Stimulated activated naive CD8-positive, alpha-beta T cell treated with anti-CD3 and anti-CD28 coated beads, Interleukin-15, amount 100 ng/mL, for 72 hours (primary cell): ENCODE data around the gene C19orf12.
A peak's percentile ranks its signal among the peaks of the same experiment; 100 is the strongest.

Experiments
- ATAC-seq: fragments of 150-1000 bp; cut with Tn5 transposase; 2 replicates; pipeline ENCODE4 v1.10.0; 2021; ENCODE audit warnings: mild to moderate bottlenecking, moderate library complexity
- DNase-seq, 2 donors: peaks; one replicate each; pipeline ENCODE4 v3.0.0; 2021 to 2022
- H3K27ac Mint-ChIP-seq, 2 donors: one replicate each; pipeline ENCODE4 v1.8.0; 2022; ENCODE audit warnings: mild to moderate bottlenecking in 2 of 2, mixed read lengths in 2 of 2, moderate library complexity in 2 of 2
- H3K27me3 Mint-ChIP-seq: one replicate; pipeline ENCODE4 v1.8.0; 2022; ENCODE audit warnings: mixed read lengths
- H3K4me1 Mint-ChIP-seq: one replicate; pipeline ENCODE4 v1.8.0; 2022; ENCODE audit warnings: mild to moderate bottlenecking, mixed read lengths
- H3K4me3 Mint-ChIP-seq, 2 donors: one replicate each; pipeline ENCODE4 v1.8.0; 2022; ENCODE audit warnings: mild to moderate bottlenecking in 2 of 2, mixed read lengths in 2 of 2, moderate library complexity in 1 of 2
- H3K9me3 Mint-ChIP-seq, 2 donors: one replicate each; pipeline ENCODE4 v1.8.0; 2022; ENCODE audit warnings: mixed read lengths in 2 of 2

C19orf12 gene

GRCh38 chr19:29745253-29745652 lies 30.2 kb upstream of the C19orf12 start:
- no peaks in the 10 kb centered on the region for H3K27me3 Mint-ChIP-seq
- no peaks in the 10 kb centered on the region for H3K4me1 Mint-ChIP-seq
- ATAC-seq (no peak), DNase-seq (no peak)
- H3K9me3 Mint-ChIP-seq = no peaks in the 10 kb centered on the region
- H3K27ac Mint-ChIP-seq = peak overlapping the region in 1 of 2 donors; percentile 24
- H3K4me3 Mint-ChIP-seq = no peak overlapping the region

GRCh38 chr19:29743681-29744080 lies 28.6 kb upstream of the C19orf12 start:
- DNase-seq (no peak), ATAC-seq (no peak)
- Mint-ChIP-seq H3K4me1 (no peaks in the 10 kb centered on the region), H3K27me3 (no peaks in the 10 kb centered on the region), H3K4me3 (no peak overlapping the region), H3K27ac (no peak overlapping the region), H3K9me3 (no peaks in the 10 kb centered on the region)

- Mint-ChIP-seq H3K4me3 (no peak overlapping the region), H3K27ac (no peak overlapping the region), H3K4me1 (no peaks in the 10 kb centered on the region), H3K9me3 (no peaks in the 10 kb centered on the region), H3K27me3 (peaks cover 8% of the 10 kb centered on the region)
- ATAC-seq (no peak), DNase-seq (no peak)
These were observed 26.7 kb upstream of the C19orf12 start for GRCh38 chr19:29741776-29742175.

- ATAC-seq (no peak), DNase-seq (no peak)
- Mint-ChIP-seq H3K27me3 (peaks cover 8% of the 10 kb centered on the region), H3K9me3 (no peaks in the 10 kb centered on the region), H3K4me3 (no peak overlapping the region), H3K27ac (no peak overlapping the region), H3K4me1 (no peaks in the 10 kb centered on the region)
These were observed 26.2 kb upstream of the C19orf12 start for GRCh38 chr19:29741226-29741625.

- ATAC-seq = no peak
- no peak for DNase-seq
- H3K4me1 Mint-ChIP-seq = no peaks in the 10 kb centered on the region
- no peak overlapping the region for H3K27ac Mint-ChIP-seq
- H3K27me3 Mint-ChIP-seq = peaks cover 8% of the 10 kb centered on the region
- H3K4me3 Mint-ChIP-seq = no peak overlapping the region
- no peaks in the 10 kb centered on the region for H3K9me3 Mint-ChIP-seq
These were observed 22.5 kb upstream of the C19orf12 start for GRCh38 chr19:29737461-29738000.

GRCh38 chr19:29735829-29736228 lies 20.8 kb upstream of the C19orf12 start:
- no peak overlapping the region for H3K27ac Mint-ChIP-seq
- no peaks in the 10 kb centered on the region for H3K4me1 Mint-ChIP-seq
- H3K4me3 Mint-ChIP-seq = no peak overlapping the region
- DNase-seq = no peak
- no peak for ATAC-seq
- H3K27me3 Mint-ChIP-seq = peaks cover 17% of the 10 kb centered on the region
- H3K9me3 Mint-ChIP-seq = no peaks in the 10 kb centered on the region

GRCh38 chr19:29731331-29731850 lies 16.3 kb upstream of the C19orf12 start:
- peaks cover 9% of the 10 kb centered on the region for H3K27me3 Mint-ChIP-seq
- H3K9me3 Mint-ChIP-seq = no peaks in the 10 kb centered on the region
- DNase-seq = no peak
- H3K4me1 Mint-ChIP-seq = no peaks in the 10 kb centered on the region
- no peak for ATAC-seq
- no peak overlapping the region for H3K27ac Mint-ChIP-seq
- H3K4me3 Mint-ChIP-seq = no peak overlapping the region

- peaks cover 20% of the 10 kb centered on the region for H3K4me1 Mint-ChIP-seq
- DNase-seq (no peak), ATAC-seq (no peak)
- H3K9me3 Mint-ChIP-seq = no peaks in the 10 kb centered on the region
- no peak overlapping the region for H3K27ac Mint-ChIP-seq
- H3K27me3 Mint-ChIP-seq = peaks cover 16% of the 10 kb centered on the region
- no peak overlapping the region for H3K4me3 Mint-ChIP-seq
These were observed 12.8 kb upstream of the C19orf12 start for GRCh38 chr19:29727906-29728305.

GRCh38 chr19:29724746-29725145 lies 9.7 kb upstream of the C19orf12 start:
- Mint-ChIP-seq H3K9me3 (no peaks in the 10 kb centered on the region), H3K4me1 (peaks cover 20% of the 10 kb centered on the region), H3K27ac (no peak overlapping the region), H3K27me3 (peaks cover 7% of the 10 kb centered on the region), H3K4me3 (peak overlapping the region; percentile 19 to 85)
- DNase-seq = no peak
- ATAC-seq = no peak

GRCh38 chr19:29724102-29724641 lies 9.1 kb upstream of the C19orf12 start:
- Mint-ChIP-seq H3K27ac (no peak overlapping the region), H3K9me3 (no peaks in the 10 kb centered on the region), H3K27me3 (peaks cover 7% of the 10 kb centered on the region), H3K4me1 (peaks cover 20% of the 10 kb centered on the region), H3K4me3 (peak overlapping the region; percentile 73 to 85)
- ATAC-seq (peak; percentile 82), DNase-seq (peak; percentile 34 to 48)

- ATAC-seq = no peak
- no peak overlapping the region for H3K27ac Mint-ChIP-seq
- H3K27me3 Mint-ChIP-seq = no peaks in the 10 kb centered on the region
- DNase-seq = no peak
- peaks cover 39% of the 10 kb centered on the region for H3K4me1 Mint-ChIP-seq
- no peaks in the 10 kb centered on the region for H3K9me3 Mint-ChIP-seq
- no peak overlapping the region for H3K4me3 Mint-ChIP-seq
These were observed 2.0 kb upstream of the C19orf12 start for GRCh38 chr19:29717051-29717450.

GRCh38 chr19:29715701-29716581 lies 880 bp upstream of the C19orf12 start:
- Mint-ChIP-seq H3K27ac (peak overlapping the region; percentile 98 to 99), H3K27me3 (no peaks in the 10 kb centered on the region), H3K4me3 (peak overlapping the region; percentile 87 to 97), H3K4me1 (peaks cover 50% of the 10 kb centered on the region), H3K9me3 (no peaks in the 10 kb centered on the region)
- DNase-seq (no peak), ATAC-seq (peak; percentile 4)

GRCh38 chr19:29714371-29714952 lies 599 bp downstream of the C19orf12 start:
- H3K27ac Mint-ChIP-seq = peak overlapping the region; percentile 97
- H3K9me3 Mint-ChIP-seq = no peaks in the 10 kb centered on the region
- ATAC-seq (peak; percentile 52), DNase-seq (peak in 1 of 2 donors; percentile 39)
- peaks cover 64% of the 10 kb centered on the region for H3K4me1 Mint-ChIP-seq
- H3K27me3 Mint-ChIP-seq = no peaks in the 10 kb centered on the region
- H3K4me3 Mint-ChIP-seq = peak overlapping the region; percentile 95 to 97

- Mint-ChIP-seq H3K27ac (peak overlapping the region; percentile 97), H3K4me3 (peak overlapping the region; percentile 95 to 97)
- no peak for DNase-seq
These were observed 2.1 kb downstream of the C19orf12 start for GRCh38 chr19:29712744-29713516.

GRCh38 chr19:29711584-29712132 lies 3.4 kb downstream of the C19orf12 start:
- H3K4me3 Mint-ChIP-seq = peak overlapping the region; percentile 95 to 97
- no peak for DNase-seq

More at GRCh38 chr19:29712744-29713516, 2.1 kb downstream of the C19orf12 start:
- Mint-ChIP-seq H3K4me1 (peaks cover 80% of the 10 kb centered on the region), H3K27me3 (no peaks in the 10 kb centered on the region), H3K9me3 (no peaks in the 10 kb centered on the region)
- ATAC-seq = peak; percentile 24

More at GRCh38 chr19:29711584-29712132, 3.4 kb downstream of the C19orf12 start:
- H3K4me1 Mint-ChIP-seq = peaks cover 90% of the 10 kb centered on the region
- H3K27me3 Mint-ChIP-seq = no peaks in the 10 kb centered on the region
- no peak for ATAC-seq
- no peaks in the 10 kb centered on the region for H3K9me3 Mint-ChIP-seq
- peak overlapping the region; percentile 23 to 75 for H3K27ac Mint-ChIP-seq
